Measurements from ENCODE around the gene ZFYVE28. TPM values are rescaled to one million over a fixed set of nuclear protein-coding genes. Genes with fewer than 3 reads are reported as not detected.
A peak's percentile ranks its signal among the peaks of the same experiment; 100 is the strongest.

Gene ZFYVE28
- total RNA-seq, 2 donors from 2014 or later = 6.6 to 30.2 TPM

DNA sequence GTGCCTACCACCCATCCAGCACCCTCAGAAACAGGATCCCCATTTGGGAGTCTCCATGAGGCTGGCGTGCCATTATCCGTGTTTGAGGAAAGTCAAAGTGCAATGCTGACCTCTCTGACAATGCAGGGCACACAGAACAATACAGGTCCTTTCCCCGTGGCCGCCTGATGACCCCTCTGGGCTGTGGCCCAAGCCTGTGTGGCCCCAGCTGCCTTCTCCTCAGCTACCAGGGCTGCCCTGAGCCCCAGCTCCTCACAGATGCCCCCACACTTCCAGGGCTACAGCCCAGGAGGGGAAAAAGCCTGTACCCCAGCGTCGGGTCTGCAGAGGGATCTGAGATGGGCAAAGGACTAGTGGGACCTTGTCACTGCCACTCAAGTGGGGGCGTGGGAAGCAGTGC lies 15.5 kb downstream of the ZFYVE28 start:
- no peaks in the 10 kb centered on the region for H3K36me3 ChIP-seq
- H3K27ac ChIP-seq = no peak overlapping the region
- H3K4me1 ChIP-seq (replicated peaks) = no peaks in the 10 kb centered on the region
- TF ChIP-seq POLR2AphosphoS5 (IDR thresholded peaks at IDR 0.05) (no peak), POLR2A (IDR thresholded peaks at IDR 0.05) (no peak)
- TF ChIP-seq, protein P1, sequence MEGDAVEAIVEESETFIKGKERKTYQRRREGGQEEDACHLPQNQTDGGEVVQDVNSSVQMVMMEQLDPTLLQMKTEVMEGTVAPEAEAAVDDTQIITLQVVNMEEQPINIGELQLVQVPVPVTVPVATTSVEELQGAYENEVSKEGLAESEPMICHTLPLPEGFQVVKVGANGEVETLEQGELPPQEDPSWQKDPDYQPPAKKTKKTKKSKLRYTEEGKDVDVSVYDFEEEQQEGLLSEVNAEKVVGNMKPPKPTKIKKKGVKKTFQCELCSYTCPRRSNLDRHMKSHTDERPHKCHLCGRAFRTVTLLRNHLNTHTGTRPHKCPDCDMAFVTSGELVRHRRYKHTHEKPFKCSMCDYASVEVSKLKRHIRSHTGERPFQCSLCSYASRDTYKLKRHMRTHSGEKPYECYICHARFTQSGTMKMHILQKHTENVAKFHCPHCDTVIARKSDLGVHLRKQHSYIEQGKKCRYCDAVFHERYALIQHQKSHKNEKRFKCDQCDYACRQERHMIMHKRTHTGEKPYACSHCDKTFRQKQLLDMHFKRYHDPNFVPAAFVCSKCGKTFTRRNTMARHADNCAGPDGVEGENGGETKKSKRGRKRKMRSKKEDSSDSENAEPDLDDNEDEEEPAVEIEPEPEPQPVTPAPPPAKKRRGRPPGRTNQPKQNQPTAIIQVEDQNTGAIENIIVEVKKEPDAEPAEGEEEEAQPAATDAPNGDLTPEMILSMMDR (IDR thresholded peaks at IDR 0.05) = no peak
- no peak for DNase-seq (ENCODE audit: low spot score)
- H3K9me3 ChIP-seq = no peaks in the 10 kb centered on the region
- no peaks in the 10 kb centered on the region for H3K27me3 ChIP-seq (replicated peaks; ENCODE audit: insufficient read depth)
- intact Hi-C loops (cut with DNase I) = no loop called here
- 76% methylated on average over 7 of the region's 7 CpGs for WGBS
- no peak overlapping the region for H3K4me3 ChIP-seq

- TF ChIP-seq POLR2AphosphoS5 (IDR thresholded peaks at IDR 0.05) = peak; percentile 33
- TF ChIP-seq, protein P1 (IDR thresholded peaks at IDR 0.05) = no peak
- 4% methylated on average over 26 of the region's 27 CpGs for WGBS
- Histone ChIP-seq H3K4me1 (replicated peaks) (no peaks in the 10 kb centered on the region), H3K4me3 (peak overlapping the region; percentile 13 to 28), H3K9me3 (no peaks in the 10 kb centered on the region), H3K27me3 (replicated peaks; ENCODE audit: insufficient read depth) (no peaks in the 10 kb centered on the region), H3K36me3 (no peaks in the 10 kb centered on the region), H3K27ac (peak overlapping the region in 1 of 2 donors; percentile 14)
- intact Hi-C loops (cut with DNase I) = no loop called here
- DNase-seq (ENCODE audit: low spot score) = peak; percentile 67
Observed at GRCh38 chr4:2402048-2402842, 16.2 kb downstream of the ZFYVE28 start.

DNA sequence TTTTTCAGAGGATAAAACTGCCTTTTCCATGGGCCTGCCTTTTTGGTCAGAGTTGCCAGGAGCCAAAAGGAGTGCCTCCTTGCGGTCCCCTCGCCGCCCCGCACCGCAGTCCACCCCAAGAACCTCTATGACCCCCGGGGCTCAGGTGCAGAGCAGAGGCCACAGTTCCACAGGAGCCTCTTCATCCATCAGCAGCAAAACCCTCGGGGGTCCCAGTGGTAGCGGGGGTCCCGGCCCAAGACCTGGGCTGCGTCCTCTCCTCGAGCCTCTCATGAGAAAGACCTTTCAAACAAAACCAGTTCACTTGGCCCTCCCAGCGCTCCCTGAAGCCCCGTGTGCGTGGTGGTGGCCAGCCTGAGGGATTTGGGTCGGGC lies 16.8 kb downstream of the ZFYVE28 start:
- H3K27me3 ChIP-seq (replicated peaks; ENCODE audit: insufficient read depth) = no peaks in the 10 kb centered on the region
- WGBS = 48% methylated on average over 15 of the region's 15 CpGs
- DNase-seq (ENCODE audit: low spot score) = no peak
- no peaks in the 10 kb centered on the region for H3K36me3 ChIP-seq
- H3K27ac ChIP-seq = no peak overlapping the region
- intact Hi-C loops (cut with DNase I) = no loop called here
- no peak for TF ChIP-seq POLR2A (IDR thresholded peaks at IDR 0.05)
- TF ChIP-seq, protein P1 (IDR thresholded peaks at IDR 0.05) = no peak
- no peak for TF ChIP-seq POLR2AphosphoS5 (IDR thresholded peaks at IDR 0.05)
- H3K4me1 ChIP-seq (replicated peaks) = no peaks in the 10 kb centered on the region
- H3K4me3 ChIP-seq = peak overlapping the region; percentile 13 to 28
- no peaks in the 10 kb centered on the region for H3K9me3 ChIP-seq

DNA sequence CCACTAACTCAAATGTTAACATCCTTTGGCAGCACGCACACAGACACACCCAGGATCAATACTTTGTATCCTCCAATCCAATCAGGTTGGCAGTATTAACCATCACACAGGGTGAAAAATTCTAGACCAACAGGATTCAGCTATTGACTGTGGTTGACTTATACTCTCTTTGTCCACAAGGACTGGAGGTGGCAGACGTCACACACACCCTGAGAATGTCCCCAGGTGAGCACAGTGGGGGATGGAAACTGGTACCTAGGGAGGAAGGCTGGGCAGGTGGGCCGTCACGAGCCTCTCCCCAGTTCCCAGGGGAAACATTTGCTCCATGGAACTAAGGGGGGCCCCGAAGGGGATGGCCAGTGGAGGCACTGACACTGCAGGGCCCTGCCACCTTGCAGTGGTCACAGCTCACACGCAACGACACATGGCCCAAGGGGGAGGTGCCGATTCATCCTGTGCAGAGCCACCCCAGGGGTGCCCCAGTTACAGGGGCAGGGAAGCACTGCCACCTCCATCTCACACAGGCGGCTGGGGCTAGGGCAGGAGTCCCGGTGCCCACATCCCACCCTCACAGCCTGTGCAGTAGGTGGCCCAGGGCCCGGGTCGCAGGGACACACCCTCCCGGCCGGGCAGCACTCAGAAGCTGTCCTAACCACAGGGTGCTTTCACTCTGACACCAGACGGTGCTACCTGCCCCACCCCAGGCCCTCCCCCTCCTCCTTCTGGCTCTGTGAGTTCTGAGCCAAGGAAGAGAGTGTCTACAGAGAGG lies 17.4 kb downstream of the ZFYVE28 start:
- 80% methylated on average over 15 of the region's 15 CpGs for WGBS
- DNase-seq (ENCODE audit: low spot score) = no peak
- no peak overlapping the region for H3K27ac ChIP-seq
- H3K36me3 ChIP-seq = no peaks in the 10 kb centered on the region
- no peak overlapping the region for H3K4me3 ChIP-seq
- intact Hi-C loops (cut with DNase I) = no loop called here
- TF ChIP-seq POLR2AphosphoS5 (IDR thresholded peaks at IDR 0.05) = no peak
- no peak for TF ChIP-seq POLR2A (IDR thresholded peaks at IDR 0.05)
- TF ChIP-seq, protein P1 (IDR thresholded peaks at IDR 0.05) = no peak
- no peaks in the 10 kb centered on the region for H3K9me3 ChIP-seq
- no peaks in the 10 kb centered on the region for H3K27me3 ChIP-seq (replicated peaks; ENCODE audit: insufficient read depth)
- H3K4me1 ChIP-seq (replicated peaks) = no peaks in the 10 kb centered on the region
